ENCODE measurements around the gene STIL.

Gene STIL

GRCh38 chr1:47235241-47235681 lies 78.7 kb downstream of the STIL start:
- DNase-seq (ENCODE audit: low spot score) = no peak

- DNase-seq (ENCODE audit: low spot score) = no peak
These were observed 80.8 kb downstream of the STIL start for GRCh38 chr1:47233186-47233585.

GRCh38 chr1:47232187-47232874 lies 81.6 kb downstream of the STIL start, which contains the start of gene TAL1:
Gene TAL1 (minus strand): TSS chr1:47232225. CDS start chr1:47225888, 6,337 bp downstream.
- no peak for DNase-seq (ENCODE audit: low spot score)

- DNase-seq (ENCODE audit: low spot score) = peak; percentile 40
These were observed 82.4 kb downstream of the STIL start for GRCh38 chr1:47231301-47232186.

GRCh38 chr1:47230692-47231300 lies 83.2 kb downstream of the STIL start:
- no peak for DNase-seq (ENCODE audit: low spot score)

GRCh38 chr1:47229886-47230691 lies 83.9 kb downstream of the STIL start:
- no peak for DNase-seq (ENCODE audit: low spot score)

GRCh38 chr1:47229031-47229885 lies 84.7 kb downstream of the STIL start:
- DNase-seq (ENCODE audit: low spot score) = no peak

- DNase-seq (ENCODE audit: low spot score) = no peak
These were observed 85.3 kb downstream of the STIL start for GRCh38 chr1:47228644-47229030.

GRCh38 chr1:47227341-47228232 lies 86.4 kb downstream of the STIL start:
- no peak for DNase-seq (ENCODE audit: low spot score)

GRCh38 chr1:47226839-47227215 lies 87.1 kb downstream of the STIL start:
- no peak for DNase-seq (ENCODE audit: low spot score)

GRCh38 chr1:47226121-47226838 lies 87.7 kb downstream of the STIL start:
- no peak for DNase-seq (ENCODE audit: low spot score)

- DNase-seq (ENCODE audit: low spot score) = no peak
These were observed 88.4 kb downstream of the STIL start for GRCh38 chr1:47225430-47226100.

GRCh38 chr1:47224676-47225399 lies 89.1 kb downstream of the STIL start:
- DNase-seq (ENCODE audit: low spot score) = no peak

- no peak for DNase-seq (ENCODE audit: low spot score)
These were observed 89.8 kb downstream of the STIL start for GRCh38 chr1:47223921-47224675.

GRCh38 chr1:47223174-47223920 lies 90.6 kb downstream of the STIL start:
- DNase-seq (ENCODE audit: low spot score) = no peak

GRCh38 chr1:47222476-47222875 lies 91.5 kb downstream of the STIL start:
- DNase-seq (ENCODE audit: low spot score) = no peak
